Measurements from ENCODE around the gene NTM. TPM values are rescaled to one million over a fixed set of nuclear protein-coding genes. Genes with fewer than 3 reads are reported as not detected.

NTM gene
- total RNA-seq, 2 experiments from 2014 or later, result not detected

GRCh38 chr11:131612533-131612932 lies 242.1 kb downstream of the NTM start:
- DNase-seq (no peak), ATAC-seq (ENCODE audit: low read depth) (no peak)
- POLR2A ChIA-PET, result no interaction called here
- Mint-ChIP-seq H3K36me3 (no peaks in the 10 kb centered on the region), H3K27me3 (no peaks in the 10 kb centered on the region), H3K9me3 (peaks cover 1% of the 10 kb centered on the region), H3K4me1 (no peaks in the 10 kb centered on the region), H3K27ac (no peak overlapping the region), H3K4me3 (no peak overlapping the region)

GRCh38 chr11:131614631-131615030 lies 244.2 kb downstream of the NTM start:
- no peaks in the 10 kb centered on the region for H3K9me3 Mint-ChIP-seq
- DNase-seq, result no peak
- no peak for ATAC-seq (ENCODE audit: low read depth)
- POLR2A ChIA-PET, result no interaction called here
- no peak overlapping the region for H3K4me3 Mint-ChIP-seq
- H3K27me3 Mint-ChIP-seq, result no peaks in the 10 kb centered on the region
- H3K27ac Mint-ChIP-seq, result no peak overlapping the region
- H3K4me1 Mint-ChIP-seq, result no peaks in the 10 kb centered on the region
- no peaks in the 10 kb centered on the region for H3K36me3 Mint-ChIP-seq

DNA sequence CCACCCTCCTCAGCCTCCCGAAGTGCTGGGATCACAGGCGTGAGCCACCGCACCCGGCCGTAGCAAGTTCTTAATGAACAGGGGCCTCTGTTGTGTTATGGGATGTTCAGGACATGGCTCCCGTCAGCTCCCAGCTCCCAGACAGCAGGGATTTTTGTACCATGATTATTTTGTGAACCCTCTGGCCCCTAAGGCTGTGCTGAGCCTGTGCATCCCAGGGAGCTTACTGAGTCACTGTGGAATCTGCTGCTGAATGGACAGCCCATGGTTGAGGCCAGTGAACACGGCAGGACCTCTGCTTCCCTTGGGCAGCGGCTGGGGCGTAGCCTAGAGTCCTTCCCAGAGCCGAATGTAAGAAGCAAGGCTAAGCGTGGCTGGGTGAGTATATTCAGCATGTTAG lies 245.2 kb downstream of the NTM start:
- Mint-ChIP-seq H3K27me3 (no peaks in the 10 kb centered on the region), H3K27ac (no peak overlapping the region)
- POLR2A ChIA-PET, result no interaction called here

GRCh38 chr11:131616481-131617140 lies 246.2 kb downstream of the NTM start:
- POLR2A ChIA-PET, result no interaction called here

More for the DNA sequence above, 245.2 kb downstream of the NTM start:
- DNase-seq, result no peak
- Mint-ChIP-seq H3K4me3 (no peak overlapping the region), H3K36me3 (no peaks in the 10 kb centered on the region), H3K4me1 (no peaks in the 10 kb centered on the region), H3K9me3 (no peaks in the 10 kb centered on the region)
- no peak for ATAC-seq (ENCODE audit: low read depth)

DNA sequence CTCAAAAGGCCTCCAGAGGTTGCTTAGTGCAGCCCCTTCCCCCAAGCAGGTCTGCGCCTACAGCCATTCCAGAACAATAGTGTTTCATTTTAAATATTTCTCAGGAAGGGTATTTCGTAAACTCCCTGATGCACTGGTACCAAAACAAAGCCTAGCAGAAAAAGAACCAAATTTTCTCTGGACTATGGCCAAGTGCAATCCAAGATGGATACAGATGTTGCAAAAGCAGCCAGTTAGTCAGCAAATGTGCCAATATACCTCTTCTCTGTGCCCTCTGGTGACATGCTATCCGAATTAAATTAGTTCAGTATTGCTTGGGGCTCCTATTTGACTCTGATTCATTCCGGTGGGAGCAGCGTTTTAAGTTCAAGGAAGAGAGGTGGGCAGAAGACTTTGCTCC lies 247.8 kb downstream of the NTM start:
- H3K4me1 Mint-ChIP-seq, result no peaks in the 10 kb centered on the region
- H3K36me3 Mint-ChIP-seq, result no peaks in the 10 kb centered on the region
- ATAC-seq (ENCODE audit: low read depth), result no peak
- H3K27me3 Mint-ChIP-seq, result no peaks in the 10 kb centered on the region
- DNase-seq, result no peak
- H3K4me3 Mint-ChIP-seq, result no peak overlapping the region
- H3K9me3 Mint-ChIP-seq, result no peaks in the 10 kb centered on the region
- no peak overlapping the region for H3K27ac Mint-ChIP-seq
- POLR2A ChIA-PET, result no interaction called here

More at GRCh38 chr11:131616481-131617140, 246.2 kb downstream of the NTM start:
- H3K9me3 Mint-ChIP-seq, result no peaks in the 10 kb centered on the region
- no peak overlapping the region for H3K4me3 Mint-ChIP-seq
- H3K4me1 Mint-ChIP-seq, result no peaks in the 10 kb centered on the region
- DNase-seq (no peak), ATAC-seq (ENCODE audit: low read depth) (no peak)
- H3K36me3 Mint-ChIP-seq, result no peaks in the 10 kb centered on the region
- H3K27ac Mint-ChIP-seq, result no peak overlapping the region
- H3K27me3 Mint-ChIP-seq, result no peaks in the 10 kb centered on the region

GRCh38 chr11:131622193-131622592 lies 251.8 kb downstream of the NTM start:
- Mint-ChIP-seq H3K36me3 (no peaks in the 10 kb centered on the region), H3K4me1 (no peaks in the 10 kb centered on the region), H3K27me3 (peaks cover 12% of the 10 kb centered on the region), H3K27ac (no peak overlapping the region), H3K9me3 (no peaks in the 10 kb centered on the region), H3K4me3 (no peak overlapping the region)
- POLR2A ChIA-PET, result no interaction called here
- ATAC-seq (ENCODE audit: low read depth), result no peak
- no peak for DNase-seq

DNA sequence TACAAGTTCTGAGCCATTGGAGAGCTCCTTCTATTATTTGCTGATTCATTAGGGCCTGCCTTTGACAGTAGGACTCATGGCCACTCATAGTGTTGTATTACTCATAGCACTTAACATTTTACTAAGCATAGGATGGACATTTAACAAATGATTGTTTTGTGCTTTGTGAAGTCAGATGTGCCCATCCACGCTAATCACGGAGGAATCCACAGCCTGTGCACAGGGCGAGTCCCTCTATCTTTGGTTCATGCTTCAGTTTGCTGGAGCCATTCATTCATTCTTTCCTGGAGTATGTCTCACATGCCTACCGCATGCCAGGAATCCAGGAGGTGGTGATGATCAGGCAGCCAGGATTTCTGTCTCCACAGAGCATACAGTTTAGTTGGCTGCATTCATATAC lies 254.1 kb downstream of the NTM start:
- ATAC-seq (ENCODE audit: low read depth), result no peak
- no peak for DNase-seq
- POLR2A ChIA-PET, result no interaction called here
- H3K9me3 Mint-ChIP-seq, result no peaks in the 10 kb centered on the region
- H3K27me3 Mint-ChIP-seq, result peaks cover 14% of the 10 kb centered on the region
- no peaks in the 10 kb centered on the region for H3K36me3 Mint-ChIP-seq
- no peak overlapping the region for H3K27ac Mint-ChIP-seq
- H3K4me3 Mint-ChIP-seq, result no peak overlapping the region
- H3K4me1 Mint-ChIP-seq, result no peaks in the 10 kb centered on the region

DNA sequence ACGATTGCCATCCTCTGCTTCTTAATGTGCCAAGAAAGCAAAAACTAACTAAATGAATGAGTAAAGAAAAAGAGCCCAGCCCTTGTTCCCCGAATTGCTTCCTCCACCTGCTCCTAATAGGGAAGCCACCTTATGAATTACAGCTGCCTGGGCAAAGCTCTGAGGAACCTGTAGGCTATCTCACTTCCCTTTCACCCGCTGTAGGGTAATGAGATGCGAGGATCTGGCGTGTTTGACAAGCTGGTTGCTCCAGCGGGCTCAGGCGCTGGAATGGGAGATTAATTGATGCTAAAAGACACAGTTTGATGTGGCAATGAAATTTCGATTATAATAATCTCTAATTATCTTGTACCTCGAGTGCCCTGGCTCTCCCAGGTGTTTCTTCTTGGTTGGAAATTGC lies 256.4 kb downstream of the NTM start:
- H3K4me1 Mint-ChIP-seq, result no peaks in the 10 kb centered on the region
- H3K36me3 Mint-ChIP-seq, result no peaks in the 10 kb centered on the region
- peaks cover 14% of the 10 kb centered on the region for H3K27me3 Mint-ChIP-seq
- ATAC-seq (ENCODE audit: low read depth), result no peak
- H3K27ac Mint-ChIP-seq, result no peak overlapping the region
- no peak overlapping the region for H3K4me3 Mint-ChIP-seq
- POLR2A ChIA-PET, result no interaction called here
- H3K9me3 Mint-ChIP-seq, result no peaks in the 10 kb centered on the region
- DNase-seq, result no peak

GRCh38 chr11:131628739-131629138 lies 258.3 kb downstream of the NTM start:
- Mint-ChIP-seq H3K4me1 (no peaks in the 10 kb centered on the region), H3K27me3 (peaks cover 14% of the 10 kb centered on the region), H3K27ac (no peak overlapping the region), H3K36me3 (no peaks in the 10 kb centered on the region), H3K9me3 (no peaks in the 10 kb centered on the region), H3K4me3 (no peak overlapping the region)
- POLR2A ChIA-PET, result no interaction called here
- DNase-seq (no peak), ATAC-seq (ENCODE audit: low read depth) (no peak)

- H3K9me3 Mint-ChIP-seq, result no peaks in the 10 kb centered on the region
- H3K27ac Mint-ChIP-seq, result no peak overlapping the region
- no peaks in the 10 kb centered on the region for H3K4me1 Mint-ChIP-seq
- no peak overlapping the region for H3K4me3 Mint-ChIP-seq
- no peaks in the 10 kb centered on the region for H3K36me3 Mint-ChIP-seq
- POLR2A ChIA-PET, result no interaction called here
- DNase-seq, result no peak
- no peak for ATAC-seq (ENCODE audit: low read depth)
- H3K27me3 Mint-ChIP-seq, result peaks cover 14% of the 10 kb centered on the region
Observed at GRCh38 chr11:131629925-131630540, 259.6 kb downstream of the NTM start.

- POLR2A ChIA-PET, result no interaction called here
Observed at GRCh38 chr11:131632971-131633370, 262.6 kb downstream of the NTM start.

DNA sequence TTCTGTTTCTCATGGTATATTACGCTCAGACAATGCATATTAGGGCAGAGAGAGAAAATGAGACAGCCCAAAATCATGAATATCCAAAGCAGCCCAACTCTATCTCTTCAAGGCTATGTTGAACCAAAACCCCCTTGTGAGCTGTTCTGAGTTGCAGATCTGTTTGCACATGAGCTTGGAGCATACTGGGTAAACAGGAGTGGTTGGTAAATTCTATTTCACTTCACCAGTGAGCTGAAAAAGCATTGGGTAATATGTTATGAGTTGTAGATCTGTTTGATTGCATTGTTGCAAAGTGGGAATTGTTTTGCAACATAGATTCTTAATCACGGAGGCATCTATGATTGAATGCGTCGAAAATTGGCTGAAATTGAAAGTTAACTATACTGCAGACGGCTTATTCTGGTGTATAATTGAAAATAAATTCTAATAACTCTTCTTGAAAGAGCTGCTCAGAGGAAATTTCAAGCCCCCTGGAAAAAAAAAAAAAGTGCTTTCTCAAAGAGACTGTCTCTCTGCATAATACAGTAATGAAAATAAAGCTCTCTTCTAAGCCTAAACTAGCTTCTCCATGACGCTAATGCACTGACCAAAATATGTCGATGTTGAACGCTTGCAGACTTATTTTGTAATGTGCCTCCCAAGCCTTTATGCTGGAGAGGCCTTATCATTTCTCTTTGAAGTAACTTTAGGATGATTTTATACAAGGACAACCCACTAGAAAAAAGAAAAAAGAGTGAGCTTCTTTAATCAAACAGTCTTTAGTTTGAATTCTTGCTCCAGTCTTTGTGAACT lies 263.7 kb downstream of the NTM start:
- no peaks in the 10 kb centered on the region for H3K4me1 Mint-ChIP-seq
- no peak for DNase-seq
- H3K27ac Mint-ChIP-seq, result no peak overlapping the region
- H3K36me3 Mint-ChIP-seq, result no peaks in the 10 kb centered on the region
- ATAC-seq (ENCODE audit: low read depth), result no peak
- H3K9me3 Mint-ChIP-seq, result no peaks in the 10 kb centered on the region
- no peak overlapping the region for H3K4me3 Mint-ChIP-seq
- H3K27me3 Mint-ChIP-seq, result no peaks in the 10 kb centered on the region
- POLR2A ChIA-PET, result no interaction called here

More at GRCh38 chr11:131632971-131633370, 262.6 kb downstream of the NTM start:
- DNase-seq (no peak), ATAC-seq (ENCODE audit: low read depth) (no peak)
- Mint-ChIP-seq H3K4me1 (no peaks in the 10 kb centered on the region), H3K4me3 (no peak overlapping the region), H3K36me3 (no peaks in the 10 kb centered on the region), H3K27me3 (no peaks in the 10 kb centered on the region), H3K9me3 (no peaks in the 10 kb centered on the region), H3K27ac (no peak overlapping the region)

DNA sequence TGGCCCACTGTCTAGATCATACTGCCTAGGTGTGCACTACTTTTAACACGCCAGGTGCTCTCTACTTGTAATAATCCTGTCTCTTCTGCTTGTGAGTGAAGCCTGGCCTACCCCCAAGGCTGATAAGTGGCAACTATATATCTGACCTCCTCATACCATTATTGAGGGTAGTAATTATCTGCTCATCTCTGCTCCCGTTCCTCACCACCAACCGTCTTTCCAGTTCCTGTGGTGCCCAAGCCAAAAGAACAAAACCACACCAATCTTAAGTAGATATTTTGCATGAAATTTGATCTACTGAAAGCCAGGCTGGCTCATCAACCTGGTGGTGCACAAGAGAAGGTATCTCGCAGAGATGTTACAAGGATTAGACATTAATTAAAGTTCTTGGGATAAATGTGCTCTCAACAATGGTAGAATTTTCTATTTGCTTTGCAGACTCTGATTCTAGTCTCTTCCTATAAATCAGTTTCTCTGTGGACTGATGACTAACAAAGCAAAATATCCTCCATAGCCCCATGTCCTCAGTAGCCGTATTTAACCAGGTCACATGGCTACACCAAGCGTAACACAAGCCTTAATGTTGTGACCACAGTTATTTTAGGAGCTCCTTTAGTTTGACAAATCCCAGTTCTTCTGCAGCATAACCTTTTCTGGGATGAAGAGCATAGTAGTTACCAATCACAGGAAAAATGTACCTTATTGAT lies 267.2 kb downstream of the NTM start:
- DNase-seq, result no peak
- H3K27me3 Mint-ChIP-seq, result no peaks in the 10 kb centered on the region
- no peaks in the 10 kb centered on the region for H3K9me3 Mint-ChIP-seq
- H3K27ac Mint-ChIP-seq, result no peak overlapping the region
- ATAC-seq (ENCODE audit: low read depth), result no peak
- H3K4me1 Mint-ChIP-seq, result no peaks in the 10 kb centered on the region
- POLR2A ChIA-PET, result no interaction called here
- no peak overlapping the region for H3K4me3 Mint-ChIP-seq
- no peaks in the 10 kb centered on the region for H3K36me3 Mint-ChIP-seq
